Lung (tissue), 12 donors: ENCODE measurements around the gene MYADML2. TPM values are rescaled to one million over a fixed set of nuclear protein-coding genes. Genes with fewer than 3 reads are reported as not detected.

ENCODE experiments used
- ATAC-seq: fragments of 200-7000 bp; cut with Tn5 transposase; one replicate; pipeline ENCODE4 v1.9.1; 2020; ENCODE audit warnings: moderate number of reproducible peaks; ENCODE audit not compliant: insufficient read depth, low FRiP score
- DNase-seq, 3 donors: peaks; one replicate each; pipeline ENCODE4 v3.0.0-alpha.2; 2013 to 2017
- H3K27ac ChIP-seq, 2 donors: one replicate each; pipeline ENCODE4 v1.5.1; 2013; ENCODE audit warnings: mild to moderate bottlenecking in 2 of 2, moderate library complexity in 2 of 2, control low read depth in 1 of 2, inconsistent platforms in 1 of 2, low read depth in 1 of 2, low read length in 1 of 2
- H3K27me3 ChIP-seq, 3 donors: one replicate each; pipeline ENCODE4 v1.5.1; 2013; ENCODE audit warnings: low read length in 2 of 3; ENCODE audit not compliant: control insufficient read depth in 3 of 3, insufficient read depth in 3 of 3
- H3K36me3 ChIP-seq, 4 donors: one replicate each; pipeline ENCODE4 v1.5.1; 2013; ENCODE audit warnings: low read length in 4 of 4, mild to moderate bottlenecking in 1 of 4, moderate library complexity in 1 of 4; ENCODE audit not compliant: control insufficient read depth in 4 of 4, insufficient read depth in 4 of 4
- H3K4me1 ChIP-seq, 5 donors: one replicate each; pipeline ENCODE4 v1.5.1; 2013; ENCODE audit warnings: low read length in 5 of 5, mild to moderate bottlenecking in 2 of 5, moderate library complexity in 1 of 5; ENCODE audit not compliant: control insufficient read depth in 5 of 5, insufficient read depth in 5 of 5
- H3K4me3 ChIP-seq: one replicate; pipeline ENCODE4 v1.5.1; 2013; ENCODE audit warnings: mild to moderate bottlenecking, control low read depth, moderate library complexity
- H3K9ac ChIP-seq, 2 donors: one replicate each; pipeline ENCODE4 v1.5.1; 2013; ENCODE audit warnings: low read length in 2 of 2, control low read depth in 1 of 2; ENCODE audit not compliant: insufficient read depth in 1 of 2
- H3K9me3 ChIP-seq, 4 donors: one replicate each; pipeline ENCODE4 v1.5.1; 2013; ENCODE audit warnings: low read length in 3 of 4, mild to moderate bottlenecking in 1 of 4, moderate library complexity in 1 of 4; ENCODE audit not compliant: control insufficient read depth in 4 of 4, insufficient read depth in 3 of 4
- WGBS, 2 donors: extraction: QIAGEN DNeasy Blood & Tissue Kit; methylation state at CpG; one replicate each; pipeline ENCODE4 v1.1.7; 2013; 5-methylcytosine and 5-hydroxymethylcytosine counted together
- polyA plus RNA-seq, 2 donors: library from polyadenylated mRNA; stranded (reverse); fragments of 200-250 nt; gene quantifications; one replicate each; pipeline ENCODE4 v1.2.1, GENCODE V29; 2013
- total RNA-seq, 2 donors: library from RNA; depleted of rRNA in 1 of 2; stranded (reverse); fragments of >200 nt in 1 of 2; gene quantifications; one replicate each; pipeline ENCODE4 v1.2.1, GENCODE V29; 2014 to 2021
- TF ChIP-seq, protein P1 (sequence below): IDR thresholded peaks from 2 replicates; pipeline ENCODE4 v1.5.1; 2012; ENCODE audit warnings: mild to moderate bottlenecking; ENCODE audit errors: control extremely low read depth, extremely low read depth
- donor health status: control.
- donor health status: control.
- donor health status: Bipolar disorder and iron deficiency.
- donor health status: healthy.
- donor health status: DM: yes; HTN: yes; CAD: no.

MYADML2 gene
- total and polyA plus RNA-seq, 4 donors: not detected

DNA sequence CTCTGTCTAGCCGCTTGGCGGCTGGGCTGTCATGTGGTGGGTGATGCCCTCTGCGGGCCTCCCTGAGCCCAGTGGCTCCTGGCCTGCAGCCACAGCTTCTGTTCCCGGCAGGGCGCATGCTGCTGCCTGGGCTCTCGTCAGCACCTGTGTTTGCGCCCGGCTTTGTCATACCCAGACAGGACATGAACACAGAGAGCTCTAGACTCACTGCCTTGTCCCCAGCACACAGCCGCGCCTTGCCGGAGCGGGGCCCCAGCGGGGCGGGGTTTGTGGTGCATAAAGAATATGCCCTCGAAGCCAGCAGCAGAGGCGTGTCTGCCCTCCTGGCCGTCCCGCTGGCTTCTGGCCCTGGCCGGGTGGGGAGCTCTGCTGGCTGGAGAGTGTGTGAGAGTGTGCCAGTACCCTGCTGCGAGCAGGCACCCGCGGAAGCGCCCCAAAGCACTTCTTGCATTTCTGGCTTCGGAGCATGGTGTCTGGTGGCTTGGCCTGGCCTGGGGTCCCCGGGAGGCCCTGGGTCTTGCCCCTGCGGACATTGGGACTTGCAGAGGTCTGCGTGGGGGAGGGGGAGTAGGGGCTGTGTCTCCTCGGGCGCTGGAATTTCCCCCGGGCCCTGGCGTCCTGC is 44.8 kb upstream of the MYADML2 start:
- Histone ChIP-seq H3K27me3 (no peaks in the 10 kb centered on the region), H3K4me1 (peaks cover 0 to 45% (median 22%) of the 10 kb centered on the region in 5 donors), H3K4me3 (no peak overlapping the region), H3K27ac (peak overlapping the region; percentile 63), H3K9me3 (no peaks in the 10 kb centered on the region), H3K9ac (no peak overlapping the region), H3K36me3 (peaks cover 0 to 17% (median 4%) of the 10 kb centered on the region in 4 donors)
- 52 to 73% methylated on average over 30 to 31 of the region's 31 CpGs for WGBS, 2 donors
- DNase-seq: peak; percentile 77 to 84 (median 83)
- peak; percentile 86 for ATAC-seq
- TF ChIP-seq, protein P1, sequence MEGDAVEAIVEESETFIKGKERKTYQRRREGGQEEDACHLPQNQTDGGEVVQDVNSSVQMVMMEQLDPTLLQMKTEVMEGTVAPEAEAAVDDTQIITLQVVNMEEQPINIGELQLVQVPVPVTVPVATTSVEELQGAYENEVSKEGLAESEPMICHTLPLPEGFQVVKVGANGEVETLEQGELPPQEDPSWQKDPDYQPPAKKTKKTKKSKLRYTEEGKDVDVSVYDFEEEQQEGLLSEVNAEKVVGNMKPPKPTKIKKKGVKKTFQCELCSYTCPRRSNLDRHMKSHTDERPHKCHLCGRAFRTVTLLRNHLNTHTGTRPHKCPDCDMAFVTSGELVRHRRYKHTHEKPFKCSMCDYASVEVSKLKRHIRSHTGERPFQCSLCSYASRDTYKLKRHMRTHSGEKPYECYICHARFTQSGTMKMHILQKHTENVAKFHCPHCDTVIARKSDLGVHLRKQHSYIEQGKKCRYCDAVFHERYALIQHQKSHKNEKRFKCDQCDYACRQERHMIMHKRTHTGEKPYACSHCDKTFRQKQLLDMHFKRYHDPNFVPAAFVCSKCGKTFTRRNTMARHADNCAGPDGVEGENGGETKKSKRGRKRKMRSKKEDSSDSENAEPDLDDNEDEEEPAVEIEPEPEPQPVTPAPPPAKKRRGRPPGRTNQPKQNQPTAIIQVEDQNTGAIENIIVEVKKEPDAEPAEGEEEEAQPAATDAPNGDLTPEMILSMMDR: no peak

DNA sequence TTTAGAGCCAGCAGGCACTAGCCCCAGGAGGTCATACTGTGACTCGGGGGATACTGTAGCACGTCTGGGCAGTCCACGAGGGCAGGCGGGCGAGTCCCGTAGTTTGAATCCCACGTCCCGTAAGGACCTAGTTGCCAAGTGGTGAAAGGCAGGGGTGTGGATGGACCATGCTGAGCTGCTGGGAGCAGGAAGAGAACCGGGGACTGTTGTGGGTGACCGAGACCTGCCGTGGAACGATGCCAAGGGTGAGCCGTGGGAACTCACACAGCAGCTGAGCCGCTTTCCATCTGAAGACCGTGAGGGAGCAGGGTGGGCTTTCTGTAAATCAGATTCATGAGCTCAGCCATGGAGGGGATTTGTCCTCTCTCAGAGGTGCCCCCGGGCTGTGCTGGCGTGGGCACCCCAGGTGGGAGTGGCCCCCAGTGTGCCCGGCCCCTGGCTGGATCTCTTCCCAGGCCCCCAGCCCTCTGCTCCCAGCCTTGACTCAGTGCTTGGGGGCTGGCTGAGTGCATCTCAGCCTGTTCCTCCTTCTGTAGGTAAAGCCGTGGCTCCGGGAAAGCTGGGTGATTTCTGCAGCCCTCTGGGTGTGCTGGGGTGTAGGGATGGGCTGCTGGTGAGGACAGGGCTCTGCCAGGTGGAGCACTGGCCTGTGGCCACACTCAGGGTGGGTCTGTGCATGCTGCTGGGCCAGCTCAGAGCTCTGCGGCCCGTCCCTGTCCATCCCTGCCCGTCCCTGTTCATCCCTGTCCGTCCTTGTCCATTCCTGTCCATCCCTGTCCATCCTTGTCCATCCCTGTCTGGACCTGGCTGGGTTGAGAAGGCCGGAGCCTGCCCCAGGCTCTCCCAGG is 44.0 kb upstream of the MYADML2 start:
- DNase-seq (no peak), ATAC-seq (no peak)
- peak overlapping the region; percentile 63 for H3K27ac ChIP-seq
- no peaks in the 10 kb centered on the region for H3K27me3 ChIP-seq
- H3K4me3 ChIP-seq: no peak overlapping the region
- H3K9me3 ChIP-seq: peaks cover 0 to 1% (median 0%) of the 10 kb centered on the region in 4 donors
- WGBS, 2 donors: 80 to 86% methylated on average over 24 to 25 of the region's 25 CpGs
- peaks cover 0 to 45% (median 22%) of the 10 kb centered on the region in 5 donors for H3K4me1 ChIP-seq
- H3K9ac ChIP-seq: no peak overlapping the region
- H3K36me3 ChIP-seq: peaks cover 0 to 15% (median 5%) of the 10 kb centered on the region in 4 donors
- TF ChIP-seq, protein P1: no peak

DNA sequence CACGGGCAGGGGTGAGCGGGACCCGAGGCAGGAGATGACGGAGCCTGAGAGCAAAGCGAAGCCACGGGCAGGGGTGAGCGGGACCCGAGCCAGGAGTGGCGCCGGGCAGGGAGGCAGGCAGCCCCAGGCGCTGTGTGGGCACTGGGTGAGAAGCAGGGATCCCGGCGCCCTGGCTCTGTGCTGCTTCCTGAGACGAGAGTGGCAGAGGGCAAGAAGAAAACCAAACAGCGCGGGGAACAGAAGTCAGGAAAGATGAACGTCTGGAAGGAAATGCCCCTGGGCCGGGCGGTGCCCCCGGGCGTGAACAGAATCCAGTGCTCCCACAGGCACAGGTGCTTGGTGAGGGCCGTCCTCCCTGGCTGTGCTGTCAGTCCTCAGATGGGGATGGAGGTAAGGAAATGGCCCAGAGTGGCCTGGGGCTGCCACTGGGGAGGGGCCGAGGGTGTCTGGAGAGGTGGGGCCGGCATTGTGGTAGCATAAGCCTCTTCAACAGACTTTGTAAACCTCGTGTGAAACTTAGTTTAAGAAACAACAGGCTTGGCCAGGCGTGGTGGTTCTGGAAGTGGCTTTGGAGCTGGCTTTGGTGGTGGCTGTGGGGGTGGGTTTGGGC is 40.2 kb upstream of the MYADML2 start:
- H3K9ac ChIP-seq: no peak overlapping the region
- TF ChIP-seq, protein P1: no peak
- no peak overlapping the region for H3K27ac ChIP-seq
- 87 to 90% methylated on average over 26 of the region's 26 CpGs for WGBS, 2 donors
- H3K4me1 ChIP-seq: peaks cover 0 to 15% (median 11%) of the 10 kb centered on the region in 5 donors
- H3K9me3 ChIP-seq: peaks cover 0 to 3% (median 0%) of the 10 kb centered on the region in 4 donors
- no peak for DNase-seq
- H3K36me3 ChIP-seq: peaks cover 4 to 32% (median 17%) of the 10 kb centered on the region in 4 donors
- H3K4me3 ChIP-seq: no peak overlapping the region
- ATAC-seq: no peak
- no peaks in the 10 kb centered on the region for H3K27me3 ChIP-seq
